Large intestine (tissue), 3 donors: ENCODE results near the gene ADCK1. TPM values are rescaled to one million over a fixed set of nuclear protein-coding genes. Genes with fewer than 3 reads are reported as not detected.

Experiments
- DNase-seq, 2 donors: peaks; one replicate each; pipeline versions ENCODE4 v3.0.0 to v3.0.0-alpha.2; 2013
- H3K27ac ChIP-seq: one replicate; pipeline ENCODE4 v1.5.1; 2013; ENCODE audit warnings: low read length
- H3K27me3 ChIP-seq: 2 replicates; pipeline ENCODE4 v1.6.1; 2013; ENCODE audit warnings: low read length; ENCODE audit not compliant: control insufficient read depth, insufficient read depth
- H3K36me3 ChIP-seq: 2 replicates; pipeline ENCODE4 v1.6.1; 2013; ENCODE audit warnings: low read length; ENCODE audit not compliant: control insufficient read depth, insufficient read depth
- H3K4me1 ChIP-seq: one replicate; pipeline ENCODE4 v1.6.1; 2013; ENCODE audit warnings: low read length; ENCODE audit not compliant: control insufficient read depth, insufficient read depth
- H3K4me3 ChIP-seq: one replicate; pipeline ENCODE4 v1.5.1; 2013; ENCODE audit warnings: low read length
- H3K9me3 ChIP-seq: one replicate; pipeline ENCODE4 v1.6.1; 2013; ENCODE audit warnings: mild to moderate bottlenecking, low read depth, low read length, moderate library complexity; ENCODE audit not compliant: control insufficient read depth
- WGBS: methylation state at CpG from one replicate; pipeline ENCODE4 v1.1.5; 2013; ENCODE audit warnings: low lambda C conversion rate; ENCODE audit not compliant: insufficient coverage; 5-methylcytosine and 5-hydroxymethylcytosine counted together
- polyA plus RNA-seq: library from polyadenylated mRNA; unstranded; fragments of 120-200 nt; gene quantifications from one replicate; pipeline ENCODE4 v1.2.1, GENCODE V29; 2013

ADCK1 gene
- polyA plus RNA-seq, 1 donor: 8.5 TPM

DNA sequence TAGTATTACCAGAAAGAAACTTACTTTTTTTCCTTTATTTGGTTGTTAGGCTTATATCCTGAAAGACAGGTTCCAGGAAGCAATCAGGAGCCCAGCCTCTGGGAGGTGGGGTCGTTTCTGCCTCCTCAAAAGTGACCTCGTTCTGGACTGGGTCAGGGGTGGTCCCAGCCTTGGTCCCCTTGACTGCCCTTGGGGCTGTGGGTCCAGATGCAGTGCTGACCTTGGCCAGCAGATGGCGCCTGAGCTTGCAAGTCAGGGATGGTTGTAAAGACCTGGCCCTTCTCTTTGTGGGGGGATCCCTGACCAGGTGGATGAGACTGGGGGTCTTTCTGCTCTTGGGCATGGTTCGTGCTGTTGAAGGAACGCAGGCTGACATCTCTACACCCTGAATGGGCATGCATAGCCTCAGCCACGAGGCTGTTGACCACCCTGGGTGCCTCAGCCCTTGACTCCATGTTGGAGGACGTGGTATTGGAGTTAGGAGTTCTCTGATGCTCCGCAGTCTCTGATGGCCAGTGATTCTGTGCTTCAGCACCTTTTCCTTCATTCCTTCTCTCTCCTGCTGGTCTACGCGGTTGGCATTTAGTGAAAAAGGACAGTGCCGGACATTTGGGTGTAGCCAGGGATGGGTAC, 62.4 kb downstream of the ADCK1 start:
- H3K27ac ChIP-seq: no peak overlapping the region
- no CpG with 5 or more reads among the region's 11 CpGs for WGBS
- no peaks in the 10 kb centered on the region for H3K4me1 ChIP-seq
- H3K4me3 ChIP-seq: no peak overlapping the region
- peaks cover 2% of the 10 kb centered on the region for H3K36me3 ChIP-seq
- no peaks in the 10 kb centered on the region for H3K27me3 ChIP-seq
- peak; percentile 30 to 39 for DNase-seq
- H3K9me3 ChIP-seq: peaks cover 9% of the 10 kb centered on the region

- Histone ChIP-seq H3K36me3 (peaks cover 2% of the 10 kb centered on the region), H3K9me3 (peaks cover 9% of the 10 kb centered on the region), H3K27me3 (no peaks in the 10 kb centered on the region), H3K4me3 (no peak overlapping the region), H3K4me1 (no peaks in the 10 kb centered on the region), H3K27ac (no peak overlapping the region)
- no peak for DNase-seq
- no CpG with 5 or more reads among the region's 6 CpGs for WGBS
Measured at GRCh38 chr14:77864085-77864484, 64.2 kb downstream of the ADCK1 start.

DNA sequence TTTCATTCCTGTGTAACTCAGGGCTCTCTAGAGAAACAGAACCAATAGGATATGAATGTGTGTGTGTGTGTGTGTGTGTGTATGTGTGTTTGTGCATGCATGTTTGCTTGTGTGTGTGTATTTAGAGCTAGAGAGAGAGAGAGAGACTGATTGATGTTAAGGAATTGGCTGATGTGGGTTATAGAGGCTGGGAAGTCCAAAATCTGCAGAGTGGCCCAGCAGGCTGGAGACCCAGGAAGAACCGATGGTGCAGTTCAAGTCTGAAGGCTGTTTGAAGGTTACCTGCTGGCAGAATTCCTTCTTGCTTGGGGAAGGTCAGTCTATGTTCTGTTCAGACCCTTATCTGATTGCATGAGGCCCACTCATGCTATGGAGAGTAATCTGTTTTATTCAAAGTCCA, 64.7 kb downstream of the ADCK1 start:
- no peak overlapping the region for H3K4me3 ChIP-seq
- peaks cover 2% of the 10 kb centered on the region for H3K36me3 ChIP-seq
- H3K27ac ChIP-seq: no peak overlapping the region
- peaks cover 9% of the 10 kb centered on the region for H3K9me3 ChIP-seq
- no peaks in the 10 kb centered on the region for H3K27me3 ChIP-seq
- no peak for DNase-seq
- no CpG with 5 or more reads among the region's 1 CpG for WGBS
- H3K4me1 ChIP-seq: no peaks in the 10 kb centered on the region

- Histone ChIP-seq H3K9me3 (peaks cover 9% of the 10 kb centered on the region), H3K4me3 (no peak overlapping the region), H3K36me3 (no peaks in the 10 kb centered on the region), H3K27me3 (no peaks in the 10 kb centered on the region), H3K4me1 (no peaks in the 10 kb centered on the region), H3K27ac (no peak overlapping the region)
- DNase-seq: no peak
- no CpG with 5 or more reads among the region's 6 CpGs for WGBS
Measured at GRCh38 chr14:77865455-77865854, 65.5 kb downstream of the ADCK1 start.

GRCh38 chr14:77866932-77867331, 67.0 kb downstream of the ADCK1 start:
- Histone ChIP-seq H3K27ac (no peak overlapping the region), H3K36me3 (no peaks in the 10 kb centered on the region), H3K9me3 (peaks cover 9% of the 10 kb centered on the region), H3K4me3 (no peak overlapping the region), H3K4me1 (no peaks in the 10 kb centered on the region), H3K27me3 (no peaks in the 10 kb centered on the region)
- WGBS: no CpG with 5 or more reads among the region's 3 CpGs
- no peak for DNase-seq

- DNase-seq: no peak
- H3K4me3 ChIP-seq: no peak overlapping the region
- no peak overlapping the region for H3K27ac ChIP-seq
- H3K4me1 ChIP-seq: no peaks in the 10 kb centered on the region
- no peaks in the 10 kb centered on the region for H3K36me3 ChIP-seq
- peaks cover 9% of the 10 kb centered on the region for H3K9me3 ChIP-seq
- WGBS: 100% methylated on average over 1 of the region's 7 CpGs
- no peaks in the 10 kb centered on the region for H3K27me3 ChIP-seq
Measured at GRCh38 chr14:77867476-77867875, 67.6 kb downstream of the ADCK1 start.

DNA sequence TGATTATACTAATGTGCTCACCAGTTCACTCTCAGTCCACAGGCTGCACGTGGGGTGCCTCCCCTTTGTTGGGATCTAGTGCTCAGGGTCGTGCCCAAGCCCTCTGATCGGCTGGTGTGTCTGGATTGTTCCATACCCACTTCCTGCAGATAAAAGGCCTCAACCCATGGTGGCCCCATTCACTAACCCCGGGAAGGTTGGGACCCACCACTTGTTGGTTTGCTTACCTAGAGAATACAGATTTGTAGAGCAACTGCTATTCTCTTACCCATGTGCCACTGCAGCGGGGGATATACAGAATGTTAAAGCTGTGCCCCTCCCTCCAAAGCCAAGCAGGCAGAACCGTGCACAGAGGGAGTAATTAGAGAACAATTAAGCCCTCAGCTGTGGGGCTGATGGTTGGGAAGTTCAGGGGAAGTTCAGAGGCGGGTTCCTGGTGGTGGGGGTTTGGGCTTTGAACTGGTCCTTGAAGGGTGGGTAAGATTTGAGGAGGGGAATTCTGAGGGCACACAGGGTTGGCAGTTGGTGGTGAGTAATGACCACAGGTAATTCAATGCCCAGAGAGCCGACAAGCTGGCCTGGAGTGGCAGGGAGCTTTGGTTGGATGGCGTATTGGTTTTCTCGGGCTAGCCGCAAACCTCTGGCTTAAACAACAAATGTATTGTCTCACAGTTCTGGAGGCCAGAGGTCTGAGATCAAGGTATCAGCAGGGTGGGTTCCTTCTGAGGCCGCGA, 68.8 kb downstream of the ADCK1 start:
- WGBS: no CpG with 5 or more reads among the region's 13 CpGs
- Histone ChIP-seq H3K36me3 (no peaks in the 10 kb centered on the region), H3K4me1 (no peaks in the 10 kb centered on the region), H3K27me3 (no peaks in the 10 kb centered on the region), H3K9me3 (peaks cover 9% of the 10 kb centered on the region), H3K4me3 (no peak overlapping the region), H3K27ac (no peak overlapping the region)
- no peak for DNase-seq

GRCh38 chr14:77869340-77869739, 69.4 kb downstream of the ADCK1 start:
- H3K36me3 ChIP-seq: no peaks in the 10 kb centered on the region
- no peak for DNase-seq
- H3K4me3 ChIP-seq: no peak overlapping the region
- H3K9me3 ChIP-seq: peaks cover 8% of the 10 kb centered on the region
- H3K4me1 ChIP-seq: no peaks in the 10 kb centered on the region
- H3K27me3 ChIP-seq: no peaks in the 10 kb centered on the region
- no peak overlapping the region for H3K27ac ChIP-seq

DNA sequence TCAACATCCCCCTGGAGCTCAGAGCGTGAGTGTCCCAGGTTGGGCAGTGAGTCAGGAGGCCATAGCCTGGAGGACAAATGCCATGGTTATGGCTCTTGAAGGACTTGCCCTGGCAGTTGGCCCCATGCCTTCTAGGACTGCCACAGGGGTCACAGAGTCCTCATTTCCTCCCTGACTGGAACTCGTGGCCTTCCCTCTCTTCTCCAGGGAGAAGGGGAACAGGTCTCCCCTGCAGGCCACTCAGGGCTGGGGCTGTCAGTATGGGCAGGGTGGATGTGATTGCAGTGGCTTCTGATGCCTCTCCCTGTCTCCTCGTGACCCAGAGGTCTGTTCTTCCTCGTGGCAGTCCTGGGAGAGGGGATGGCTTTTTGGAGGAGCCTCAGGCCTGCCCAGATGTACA, 70.7 kb downstream of the ADCK1 start:
- H3K4me3 ChIP-seq: no peak overlapping the region
- no peak for DNase-seq
- H3K27me3 ChIP-seq: no peaks in the 10 kb centered on the region
- no peaks in the 10 kb centered on the region for H3K4me1 ChIP-seq
- H3K36me3 ChIP-seq: no peaks in the 10 kb centered on the region
- no peak overlapping the region for H3K27ac ChIP-seq
- no CpG with 5 or more reads among the region's 4 CpGs for WGBS
- H3K9me3 ChIP-seq: no peaks in the 10 kb centered on the region

GRCh38 chr14:77872152-77872551, 72.2 kb downstream of the ADCK1 start:
- DNase-seq: no peak
- Histone ChIP-seq H3K4me3 (no peak overlapping the region), H3K27me3 (no peaks in the 10 kb centered on the region), H3K27ac (no peak overlapping the region), H3K4me1 (no peaks in the 10 kb centered on the region), H3K36me3 (no peaks in the 10 kb centered on the region), H3K9me3 (no peaks in the 10 kb centered on the region)
- WGBS: no CpG with 5 or more reads among the region's 8 CpGs

- no peaks in the 10 kb centered on the region for H3K27me3 ChIP-seq
- no peaks in the 10 kb centered on the region for H3K36me3 ChIP-seq
- H3K9me3 ChIP-seq: no peaks in the 10 kb centered on the region
- 70% methylated on average over 2 of the region's 4 CpGs for WGBS
- DNase-seq: no peak
- H3K27ac ChIP-seq: no peak overlapping the region
- H3K4me1 ChIP-seq: no peaks in the 10 kb centered on the region
- H3K4me3 ChIP-seq: no peak overlapping the region
Measured at GRCh38 chr14:77872983-77873382, 73.1 kb downstream of the ADCK1 start.
